GM12873 (cell line): Measurements from ENCODE around the gene TENT5A.

Experiments used
- TF ChIP-seq, protein P1 (sequence below): IDR thresholded peaks from 2 replicates; pipeline ENCODE4 v1.5.1; 2012; ENCODE audit warnings: low read depth, mild to moderate bottlenecking, moderate library complexity, low read length, control low read depth; ENCODE audit not compliant: insufficient read depth; ENCODE audit errors: missing control alignments

Gene TENT5A

DNA sequence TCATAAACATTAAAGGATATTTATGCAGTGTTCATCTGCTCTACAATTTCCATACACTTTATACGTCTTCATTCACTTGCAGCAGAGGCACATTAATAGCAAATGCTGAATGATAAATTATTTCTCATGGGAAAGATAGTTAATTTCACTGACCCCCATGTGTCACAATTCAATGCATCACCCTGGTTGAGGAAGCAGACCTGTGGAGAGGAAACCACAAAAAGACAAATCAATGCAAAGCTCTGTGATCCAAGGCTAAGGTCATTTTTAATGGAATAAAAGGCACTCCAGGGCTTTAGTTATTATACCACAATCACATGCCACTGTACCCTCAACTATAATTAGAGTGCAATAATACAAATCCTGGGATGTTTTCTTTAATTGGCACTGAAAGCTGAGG lies 40.3 kb upstream of the TENT5A start:
- TF ChIP-seq, protein P1, sequence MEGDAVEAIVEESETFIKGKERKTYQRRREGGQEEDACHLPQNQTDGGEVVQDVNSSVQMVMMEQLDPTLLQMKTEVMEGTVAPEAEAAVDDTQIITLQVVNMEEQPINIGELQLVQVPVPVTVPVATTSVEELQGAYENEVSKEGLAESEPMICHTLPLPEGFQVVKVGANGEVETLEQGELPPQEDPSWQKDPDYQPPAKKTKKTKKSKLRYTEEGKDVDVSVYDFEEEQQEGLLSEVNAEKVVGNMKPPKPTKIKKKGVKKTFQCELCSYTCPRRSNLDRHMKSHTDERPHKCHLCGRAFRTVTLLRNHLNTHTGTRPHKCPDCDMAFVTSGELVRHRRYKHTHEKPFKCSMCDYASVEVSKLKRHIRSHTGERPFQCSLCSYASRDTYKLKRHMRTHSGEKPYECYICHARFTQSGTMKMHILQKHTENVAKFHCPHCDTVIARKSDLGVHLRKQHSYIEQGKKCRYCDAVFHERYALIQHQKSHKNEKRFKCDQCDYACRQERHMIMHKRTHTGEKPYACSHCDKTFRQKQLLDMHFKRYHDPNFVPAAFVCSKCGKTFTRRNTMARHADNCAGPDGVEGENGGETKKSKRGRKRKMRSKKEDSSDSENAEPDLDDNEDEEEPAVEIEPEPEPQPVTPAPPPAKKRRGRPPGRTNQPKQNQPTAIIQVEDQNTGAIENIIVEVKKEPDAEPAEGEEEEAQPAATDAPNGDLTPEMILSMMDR, result no peak

DNA sequence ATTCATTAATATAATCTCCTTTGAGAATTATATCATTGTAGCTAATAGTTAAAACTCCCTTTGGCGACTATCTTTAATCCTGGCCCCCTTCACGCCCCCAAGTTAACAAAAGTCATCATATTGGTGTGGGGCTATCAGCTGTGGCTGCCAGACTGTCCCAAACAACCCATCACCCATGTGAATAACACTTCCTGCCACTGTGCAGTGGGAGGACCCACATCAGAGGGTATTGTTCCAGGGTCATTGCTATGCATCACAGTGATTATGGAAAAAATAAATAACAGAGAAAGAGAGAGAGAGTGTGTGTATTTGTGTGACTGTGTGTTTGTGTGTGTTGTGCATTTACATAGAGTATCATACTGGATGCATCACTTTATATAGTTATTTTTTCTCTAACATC lies 39.3 kb upstream of the TENT5A start:
- TF ChIP-seq, protein P1, result no peak

DNA sequence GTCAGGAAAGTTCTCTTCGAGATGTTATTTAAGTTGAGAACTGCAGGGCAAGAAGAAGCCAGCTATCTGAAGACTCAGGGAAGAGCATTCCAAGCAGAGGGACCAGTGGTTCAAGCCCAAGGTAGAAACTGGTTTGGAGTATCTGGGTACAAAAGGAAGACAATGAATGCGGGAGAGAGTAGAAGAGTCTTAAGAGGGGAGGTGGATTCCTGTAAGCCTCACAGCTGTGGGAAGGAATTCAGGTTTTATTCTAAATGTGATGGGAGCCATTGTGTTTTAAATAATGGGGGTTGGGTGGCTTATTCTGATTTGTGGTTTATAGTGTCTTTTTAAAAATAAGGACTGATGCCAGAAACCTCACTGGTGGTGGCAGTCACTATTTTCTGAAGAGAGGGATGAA lies 37.6 kb upstream of the TENT5A start:
- TF ChIP-seq, protein P1, result no peak

DNA sequence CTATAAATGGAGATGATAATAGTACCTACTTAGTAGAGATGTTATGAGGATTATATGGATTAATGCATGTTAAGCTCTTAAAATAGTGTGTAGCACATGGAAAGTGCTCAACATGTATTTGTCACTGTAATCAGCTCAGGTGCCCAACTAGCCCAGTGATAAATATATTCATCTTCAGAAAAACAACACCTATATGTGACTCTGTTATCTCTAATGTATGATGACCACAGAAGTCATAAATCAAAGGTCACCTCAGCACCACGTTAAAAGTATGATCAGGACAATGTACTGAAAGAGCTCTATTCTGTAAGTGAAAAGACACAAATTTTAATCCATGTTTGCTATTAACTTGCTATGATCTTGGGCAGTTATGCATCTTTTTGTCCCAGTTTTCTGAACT lies 36.8 kb upstream of the TENT5A start:
- TF ChIP-seq, protein P1, result no peak

DNA sequence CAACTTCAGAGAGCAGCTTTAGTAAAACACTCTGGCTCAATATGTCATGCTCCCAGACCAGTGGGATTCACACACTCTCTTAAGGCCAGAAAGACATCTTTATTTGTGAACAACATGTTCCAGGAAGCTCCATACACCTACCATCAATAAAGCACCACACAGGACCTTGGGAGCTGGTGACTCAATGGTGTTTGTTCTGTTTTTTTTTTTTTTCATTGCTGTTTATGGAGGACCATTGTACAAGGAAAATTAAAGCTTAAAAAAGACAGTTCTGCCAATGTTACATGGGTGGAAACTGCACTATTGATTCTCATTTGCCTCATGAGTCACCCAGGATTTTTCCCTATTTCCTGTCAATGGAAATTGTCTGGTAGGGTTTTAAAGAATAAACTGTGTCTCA lies 36.3 kb upstream of the TENT5A start:
- TF ChIP-seq, protein P1, result no peak

DNA sequence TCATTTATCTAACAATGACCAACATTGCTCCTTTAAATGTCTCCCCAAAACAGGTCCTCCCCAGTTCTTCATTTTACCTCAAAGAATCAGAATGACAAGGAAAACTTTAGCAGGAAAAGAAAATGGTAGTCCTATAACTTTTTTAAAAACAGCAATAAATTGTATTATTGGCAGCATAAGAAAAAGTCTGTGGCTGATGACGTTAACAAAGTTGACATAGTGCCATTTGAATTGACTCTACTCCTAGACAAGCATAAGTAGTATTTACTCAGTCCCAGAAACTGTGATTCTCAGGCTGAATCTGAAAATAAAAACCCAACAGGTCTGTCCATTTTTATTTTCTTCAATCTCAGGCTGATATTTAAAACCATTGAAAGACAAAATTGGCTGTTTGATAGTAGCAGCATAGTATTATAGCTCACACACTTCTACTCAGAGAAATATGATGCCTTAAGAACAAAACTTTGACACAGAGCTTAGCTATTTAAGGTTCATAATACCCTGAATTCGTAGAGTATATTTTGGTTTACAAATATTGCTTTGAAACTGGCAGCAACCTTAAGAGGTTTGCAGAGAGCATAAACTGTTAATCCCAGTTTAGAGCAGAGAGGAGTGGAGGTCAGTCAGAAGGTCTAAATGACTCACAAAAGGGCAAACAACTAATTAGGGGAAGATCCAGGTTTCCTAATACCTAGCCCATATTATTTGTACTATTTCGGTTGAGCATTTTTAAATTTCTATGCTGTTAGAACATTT lies 35.0 kb upstream of the TENT5A start:
- TF ChIP-seq, protein P1, result no peak

DNA sequence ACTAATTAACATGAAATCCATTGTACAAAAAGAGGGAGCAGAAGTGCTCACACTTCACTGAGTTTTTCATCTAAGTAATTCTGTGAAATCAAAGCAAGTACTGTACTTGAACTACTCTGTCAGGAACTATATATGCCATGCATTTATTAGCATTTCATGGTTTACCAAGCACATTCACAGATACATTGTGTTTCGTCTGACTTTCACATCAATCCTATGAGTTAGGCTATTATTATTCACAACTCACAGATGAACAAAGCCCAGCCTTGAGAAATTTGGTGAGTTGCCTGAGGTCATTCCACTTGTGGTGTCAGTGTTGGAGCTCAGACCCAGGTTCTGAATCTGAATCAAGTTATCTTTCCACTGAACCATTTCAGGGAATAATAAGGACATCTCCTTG lies 33.7 kb upstream of the TENT5A start:
- TF ChIP-seq, protein P1, result no peak
